ENCODE data around the gene NDUFV2. TPM values are rescaled to one million over a fixed set of nuclear protein-coding genes. Genes with fewer than 3 reads are reported as not detected.

Gene NDUFV2
- total and polyA plus RNA-seq, 2 of the 13 experiments (the other 11 are each of a cell fraction or from before 2014, with no cell fraction given): 216 to 299 TPM

DNA sequence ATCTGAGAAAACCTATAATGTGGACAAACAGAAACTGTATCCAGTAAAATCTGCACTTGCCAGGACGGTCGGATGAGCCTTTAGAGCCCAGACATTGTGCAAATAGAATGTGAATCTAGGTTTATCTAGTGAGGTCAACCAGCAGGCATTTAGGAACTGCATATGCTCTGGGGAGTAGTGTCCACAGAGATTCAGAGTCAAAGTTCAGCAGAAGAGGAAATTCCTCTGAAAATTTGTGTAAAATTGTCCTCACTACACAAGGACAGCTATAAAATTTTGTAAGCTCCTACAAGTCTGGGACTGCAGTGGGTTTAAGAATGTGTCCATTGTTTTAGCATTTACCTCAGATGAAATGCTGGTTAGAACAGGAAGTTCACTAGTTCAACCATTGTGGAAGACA, 9.8 kb upstream of the NDUFV2 start (continued):
- TF ChIP-seq, protein P1, sequence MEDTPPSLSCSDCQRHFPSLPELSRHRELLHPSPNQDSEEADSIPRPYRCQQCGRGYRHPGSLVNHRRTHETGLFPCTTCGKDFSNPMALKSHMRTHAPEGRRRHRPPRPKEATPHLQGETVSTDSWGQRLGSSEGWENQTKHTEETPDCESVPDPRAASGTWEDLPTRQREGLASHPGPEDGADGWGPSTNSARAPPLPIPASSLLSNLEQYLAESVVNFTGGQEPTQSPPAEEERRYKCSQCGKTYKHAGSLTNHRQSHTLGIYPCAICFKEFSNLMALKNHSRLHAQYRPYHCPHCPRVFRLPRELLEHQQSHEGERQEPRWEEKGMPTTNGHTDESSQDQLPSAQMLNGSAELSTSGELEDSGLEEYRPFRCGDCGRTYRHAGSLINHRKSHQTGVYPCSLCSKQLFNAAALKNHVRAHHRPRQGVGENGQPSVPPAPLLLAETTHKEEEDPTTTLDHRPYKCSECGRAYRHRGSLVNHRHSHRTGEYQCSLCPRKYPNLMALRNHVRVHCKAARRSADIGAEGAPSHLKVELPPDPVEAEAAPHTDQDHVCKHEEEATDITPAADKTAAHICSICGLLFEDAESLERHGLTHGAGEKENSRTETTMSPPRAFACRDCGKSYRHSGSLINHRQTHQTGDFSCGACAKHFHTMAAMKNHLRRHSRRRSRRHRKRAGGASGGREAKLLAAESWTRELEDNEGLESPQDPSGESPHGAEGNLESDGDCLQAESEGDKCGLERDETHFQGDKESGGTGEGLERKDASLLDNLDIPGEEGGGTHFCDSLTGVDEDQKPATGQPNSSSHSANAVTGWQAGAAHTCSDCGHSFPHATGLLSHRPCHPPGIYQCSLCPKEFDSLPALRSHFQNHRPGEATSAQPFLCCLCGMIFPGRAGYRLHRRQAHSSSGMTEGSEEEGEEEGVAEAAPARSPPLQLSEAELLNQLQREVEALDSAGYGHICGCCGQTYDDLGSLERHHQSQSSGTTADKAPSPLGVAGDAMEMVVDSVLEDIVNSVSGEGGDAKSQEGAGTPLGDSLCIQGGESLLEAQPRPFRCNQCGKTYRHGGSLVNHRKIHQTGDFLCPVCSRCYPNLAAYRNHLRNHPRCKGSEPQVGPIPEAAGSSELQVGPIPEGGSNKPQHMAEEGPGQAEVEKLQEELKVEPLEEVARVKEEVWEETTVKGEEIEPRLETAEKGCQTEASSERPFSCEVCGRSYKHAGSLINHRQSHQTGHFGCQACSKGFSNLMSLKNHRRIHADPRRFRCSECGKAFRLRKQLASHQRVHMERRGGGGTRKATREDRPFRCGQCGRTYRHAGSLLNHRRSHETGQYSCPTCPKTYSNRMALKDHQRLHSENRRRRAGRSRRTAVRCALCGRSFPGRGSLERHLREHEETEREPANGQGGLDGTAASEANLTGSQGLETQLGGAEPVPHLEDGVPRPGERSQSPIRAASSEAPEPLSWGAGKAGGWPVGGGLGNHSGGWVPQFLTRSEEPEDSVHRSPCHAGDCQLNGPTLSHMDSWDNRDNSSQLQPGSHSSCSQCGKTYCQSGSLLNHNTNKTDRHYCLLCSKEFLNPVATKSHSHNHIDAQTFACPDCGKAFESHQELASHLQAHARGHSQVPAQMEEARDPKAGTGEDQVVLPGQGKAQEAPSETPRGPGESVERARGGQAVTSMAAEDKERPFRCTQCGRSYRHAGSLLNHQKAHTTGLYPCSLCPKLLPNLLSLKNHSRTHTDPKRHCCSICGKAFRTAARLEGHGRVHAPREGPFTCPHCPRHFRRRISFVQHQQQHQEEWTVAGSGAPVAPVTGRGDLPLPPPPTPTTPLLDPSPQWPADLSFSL (CRISPR knock-in tag; IDR thresholded peaks at IDR 0.05): peak; percentile 81
- peak; percentile 37; the same call in 1 of the 2 replicates for TF ChIP-seq ZBTB20 (CRISPR knock-in tag; IDR thresholded peaks at IDR 0.05; ENCODE audit: borderline replicate concordance, low read depth)
- peak in 1 of 2 experiments; percentile 84; a peak in 2 of 4 replicates for TF ChIP-seq EP300 (IDR thresholded peaks at IDR 0.05; ENCODE audit: low read depth in 2 of 2, low read length in 2 of 2)
- TF ChIP-seq EP300 (CRISPR knock-in tag; IDR thresholded peaks at IDR 0.05; ENCODE audit: borderline replicate concordance): peak; percentile 75
- TF ChIP-seq SAFB2 (CRISPR knock-in tag; IDR thresholded peaks at IDR 0.05; ENCODE audit: borderline replicate concordance, low read depth): no peak
- TF ChIP-seq ZMYM3 (CRISPR knock-in tag; IDR thresholded peaks at IDR 0.05): no peak
- TF ChIP-seq, protein P2, sequence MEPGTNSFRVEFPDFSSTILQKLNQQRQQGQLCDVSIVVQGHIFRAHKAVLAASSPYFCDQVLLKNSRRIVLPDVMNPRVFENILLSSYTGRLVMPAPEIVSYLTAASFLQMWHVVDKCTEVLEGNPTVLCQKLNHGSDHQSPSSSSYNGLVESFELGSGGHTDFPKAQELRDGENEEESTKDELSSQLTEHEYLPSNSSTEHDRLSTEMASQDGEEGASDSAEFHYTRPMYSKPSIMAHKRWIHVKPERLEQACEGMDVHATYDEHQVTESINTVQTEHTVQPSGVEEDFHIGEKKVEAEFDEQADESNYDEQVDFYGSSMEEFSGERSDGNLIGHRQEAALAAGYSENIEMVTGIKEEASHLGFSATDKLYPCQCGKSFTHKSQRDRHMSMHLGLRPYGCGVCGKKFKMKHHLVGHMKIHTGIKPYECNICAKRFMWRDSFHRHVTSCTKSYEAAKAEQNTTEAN (CRISPR knock-in tag; conservative IDR thresholded peaks at IDR 0.05): peak; percentile 67; the same call in 1 of the 2 replicates
- TF ChIP-seq NFIC (IDR thresholded peaks at IDR 0.05; ENCODE audit: low read length): peak; percentile 42; the same call in 1 of the 2 replicates
- TF ChIP-seq, protein P3, sequence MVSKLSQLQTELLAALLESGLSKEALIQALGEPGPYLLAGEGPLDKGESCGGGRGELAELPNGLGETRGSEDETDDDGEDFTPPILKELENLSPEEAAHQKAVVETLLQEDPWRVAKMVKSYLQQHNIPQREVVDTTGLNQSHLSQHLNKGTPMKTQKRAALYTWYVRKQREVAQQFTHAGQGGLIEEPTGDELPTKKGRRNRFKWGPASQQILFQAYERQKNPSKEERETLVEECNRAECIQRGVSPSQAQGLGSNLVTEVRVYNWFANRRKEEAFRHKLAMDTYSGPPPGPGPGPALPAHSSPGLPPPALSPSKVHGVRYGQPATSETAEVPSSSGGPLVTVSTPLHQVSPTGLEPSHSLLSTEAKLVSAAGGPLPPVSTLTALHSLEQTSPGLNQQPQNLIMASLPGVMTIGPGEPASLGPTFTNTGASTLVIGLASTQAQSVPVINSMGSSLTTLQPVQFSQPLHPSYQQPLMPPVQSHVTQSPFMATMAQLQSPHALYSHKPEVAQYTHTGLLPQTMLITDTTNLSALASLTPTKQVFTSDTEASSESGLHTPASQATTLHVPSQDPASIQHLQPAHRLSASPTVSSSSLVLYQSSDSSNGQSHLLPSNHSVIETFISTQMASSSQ (IDR thresholded peaks at IDR 0.05; ENCODE audit: low read depth): no peak
- TF ChIP-seq, protein P3 (CRISPR knock-in tag; IDR thresholded peaks at IDR 0.05; ENCODE audit: borderline replicate concordance): peak; percentile 41; the same call in 1 of the 2 replicates
- no peak for TF ChIP-seq EED (CRISPR knock-in tag; IDR thresholded peaks at IDR 0.05)
- TF ChIP-seq, protein P4, sequence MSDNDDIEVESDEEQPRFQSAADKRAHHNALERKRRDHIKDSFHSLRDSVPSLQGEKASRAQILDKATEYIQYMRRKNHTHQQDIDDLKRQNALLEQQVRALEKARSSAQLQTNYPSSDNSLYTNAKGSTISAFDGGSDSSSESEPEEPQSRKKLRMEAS (IDR thresholded peaks at IDR 0.05): 0 out of 2 replicates have a peak, but pooled peaks have one; percentile 21
- TF ChIP-seq, protein P5, sequence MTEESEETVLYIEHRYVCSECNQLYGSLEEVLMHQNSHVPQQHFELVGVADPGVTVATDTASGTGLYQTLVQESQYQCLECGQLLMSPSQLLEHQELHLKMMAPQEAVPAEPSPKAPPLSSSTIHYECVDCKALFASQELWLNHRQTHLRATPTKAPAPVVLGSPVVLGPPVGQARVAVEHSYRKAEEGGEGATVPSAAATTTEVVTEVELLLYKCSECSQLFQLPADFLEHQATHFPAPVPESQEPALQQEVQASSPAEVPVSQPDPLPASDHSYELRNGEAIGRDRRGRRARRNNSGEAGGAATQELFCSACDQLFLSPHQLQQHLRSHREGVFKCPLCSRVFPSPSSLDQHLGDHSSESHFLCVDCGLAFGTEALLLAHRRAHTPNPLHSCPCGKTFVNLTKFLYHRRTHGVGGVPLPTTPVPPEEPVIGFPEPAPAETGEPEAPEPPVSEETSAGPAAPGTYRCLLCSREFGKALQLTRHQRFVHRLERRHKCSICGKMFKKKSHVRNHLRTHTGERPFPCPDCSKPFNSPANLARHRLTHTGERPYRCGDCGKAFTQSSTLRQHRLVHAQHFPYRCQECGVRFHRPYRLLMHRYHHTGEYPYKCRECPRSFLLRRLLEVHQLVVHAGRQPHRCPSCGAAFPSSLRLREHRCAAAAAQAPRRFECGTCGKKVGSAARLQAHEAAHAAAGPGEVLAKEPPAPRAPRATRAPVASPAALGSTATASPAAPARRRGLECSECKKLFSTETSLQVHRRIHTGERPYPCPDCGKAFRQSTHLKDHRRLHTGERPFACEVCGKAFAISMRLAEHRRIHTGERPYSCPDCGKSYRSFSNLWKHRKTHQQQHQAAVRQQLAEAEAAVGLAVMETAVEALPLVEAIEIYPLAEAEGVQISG (CRISPR knock-in tag; IDR thresholded peaks at IDR 0.05): no peak
- no peak for TF ChIP-seq ZNF343 (CRISPR knock-in tag; IDR thresholded peaks at IDR 0.05)
- no peak for TF ChIP-seq ZNF850 (CRISPR knock-in tag; conservative IDR thresholded peaks at IDR 0.05)
